Measurements from ENCODE around the gene GNB1.
A peak's percentile ranks its signal among the peaks of the same experiment; 100 is the strongest.

Gene GNB1

GRCh38 chr1:1776672-1777582, 114.0 kb downstream of the GNB1 start:
- DNase-seq (ENCODE audit: low spot score) = no peak
- no peak for TF ChIP-seq CTCF (IDR thresholded peaks at IDR 0.05; ENCODE audit: extremely low read depth, missing control alignments)

- TF ChIP-seq CTCF (IDR thresholded peaks at IDR 0.05; ENCODE audit: extremely low read depth, missing control alignments) = no peak
- peak; percentile 69 for DNase-seq (ENCODE audit: low spot score)
Observed at GRCh38 chr1:1775327-1776226, 115.3 kb downstream of the GNB1 start.

GRCh38 chr1:1773874-1774273, 117.0 kb downstream of the GNB1 start:
- no peak for DNase-seq (ENCODE audit: low spot score)

GRCh38 chr1:1771096-1771495, 119.8 kb downstream of the GNB1 start:
- DNase-seq (ENCODE audit: low spot score) = no peak

More at GRCh38 chr1:1773874-1774273, 117.0 kb downstream of the GNB1 start:
- TF ChIP-seq CTCF (IDR thresholded peaks at IDR 0.05; ENCODE audit: extremely low read depth, missing control alignments) = no peak

GRCh38 chr1:1770102-1770501, 120.8 kb downstream of the GNB1 start:
- DNase-seq (ENCODE audit: low spot score) = no peak
- TF ChIP-seq CTCF (IDR thresholded peaks at IDR 0.05; ENCODE audit: extremely low read depth, missing control alignments) = no peak

More at GRCh38 chr1:1771096-1771495, 119.8 kb downstream of the GNB1 start:
- TF ChIP-seq CTCF (IDR thresholded peaks at IDR 0.05; ENCODE audit: extremely low read depth, missing control alignments) = no peak

GRCh38 chr1:1768249-1768992, 122.5 kb downstream of the GNB1 start:
- no peak for DNase-seq (ENCODE audit: low spot score)
- no peak for TF ChIP-seq CTCF (IDR thresholded peaks at IDR 0.05; ENCODE audit: extremely low read depth, missing control alignments)
